Effector memory CD4-positive, alpha-beta T cell (primary cell): ENCODE measurements around the gene MYO5C.

Experiments
- DNase-seq, 3 donors: peaks; one replicate each; pipeline ENCODE4 v3.0.0-alpha.2; 2020
- H3K27ac ChIP-seq: 2 replicates; pipeline ENCODE4 v1.7.0; 2013; ENCODE audit warnings: mild to moderate bottlenecking, low read length, moderate library complexity; ENCODE audit not compliant: insufficient read depth, poor library complexity, severe bottlenecking
- H3K27me3 ChIP-seq: replicated peaks from 2 replicates; pipeline ENCODE4 v1.7.0; 2013; ENCODE audit warnings: mild to moderate bottlenecking, low read length; ENCODE audit not compliant: insufficient read depth, control insufficient read depth, poor library complexity, severe bottlenecking
- H3K36me3 ChIP-seq: 2 replicates; pipeline ENCODE4 v1.7.0; 2013; ENCODE audit warnings: mild to moderate bottlenecking, low read length, moderate library complexity; ENCODE audit not compliant: control insufficient read depth, insufficient read depth
- H3K4me1 ChIP-seq: 2 replicates; pipeline ENCODE4 v1.7.0; 2013; ENCODE audit warnings: low read length, mild to moderate bottlenecking; ENCODE audit not compliant: control insufficient read depth, insufficient read depth, poor library complexity, severe bottlenecking
- H3K4me3 ChIP-seq: 2 replicates; pipeline ENCODE4 v1.7.0; 2013; ENCODE audit warnings: low read length, low read depth, mild to moderate bottlenecking; ENCODE audit not compliant: insufficient read depth, poor library complexity, severe bottlenecking
- H3K9me3 ChIP-seq: 2 replicates; pipeline ENCODE4 v1.7.0; 2013; ENCODE audit warnings: mild to moderate bottlenecking, low read length, moderate library complexity; ENCODE audit not compliant: control insufficient read depth

MYO5C gene

DNA sequence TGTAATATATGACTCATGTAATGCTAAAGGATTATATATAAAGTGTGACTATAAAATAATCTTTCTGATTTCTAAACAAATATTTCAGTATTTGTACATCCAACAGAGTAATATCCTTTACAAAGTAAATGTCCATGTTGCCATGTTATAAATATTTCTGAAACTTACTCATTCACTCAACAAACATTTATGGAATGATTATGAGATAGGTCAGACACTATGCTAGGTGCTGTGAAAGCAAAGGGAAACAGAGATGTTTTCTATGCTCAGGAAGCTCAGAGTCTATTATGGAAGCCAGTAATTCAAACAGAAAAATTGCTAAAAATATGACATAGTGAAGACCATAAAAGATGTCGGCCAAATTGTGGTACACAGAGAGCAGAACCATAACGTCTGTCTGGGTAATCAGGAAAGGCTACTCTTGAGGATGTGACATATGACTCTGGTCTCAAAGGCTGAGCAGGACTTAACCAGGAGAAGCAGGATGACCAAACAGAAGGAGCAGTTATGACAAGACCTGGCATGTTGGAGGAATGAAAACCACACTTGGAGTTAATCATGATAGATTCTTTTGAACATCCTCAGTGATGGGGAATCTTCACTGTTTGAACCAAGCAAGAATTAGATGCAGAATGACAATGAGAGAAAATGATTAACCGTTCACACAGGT is 39.0 kb upstream of the MYO5C start:
- H3K36me3 ChIP-seq, result peaks cover 13% of the 10 kb centered on the region
- H3K9me3 ChIP-seq, result no peaks in the 10 kb centered on the region
- H3K27me3 ChIP-seq, result no peaks in the 10 kb centered on the region
- no peak overlapping the region for H3K27ac ChIP-seq
- no peak for DNase-seq
- H3K4me3 ChIP-seq, result no peak overlapping the region
- H3K4me1 ChIP-seq, result no peaks in the 10 kb centered on the region

DNA sequence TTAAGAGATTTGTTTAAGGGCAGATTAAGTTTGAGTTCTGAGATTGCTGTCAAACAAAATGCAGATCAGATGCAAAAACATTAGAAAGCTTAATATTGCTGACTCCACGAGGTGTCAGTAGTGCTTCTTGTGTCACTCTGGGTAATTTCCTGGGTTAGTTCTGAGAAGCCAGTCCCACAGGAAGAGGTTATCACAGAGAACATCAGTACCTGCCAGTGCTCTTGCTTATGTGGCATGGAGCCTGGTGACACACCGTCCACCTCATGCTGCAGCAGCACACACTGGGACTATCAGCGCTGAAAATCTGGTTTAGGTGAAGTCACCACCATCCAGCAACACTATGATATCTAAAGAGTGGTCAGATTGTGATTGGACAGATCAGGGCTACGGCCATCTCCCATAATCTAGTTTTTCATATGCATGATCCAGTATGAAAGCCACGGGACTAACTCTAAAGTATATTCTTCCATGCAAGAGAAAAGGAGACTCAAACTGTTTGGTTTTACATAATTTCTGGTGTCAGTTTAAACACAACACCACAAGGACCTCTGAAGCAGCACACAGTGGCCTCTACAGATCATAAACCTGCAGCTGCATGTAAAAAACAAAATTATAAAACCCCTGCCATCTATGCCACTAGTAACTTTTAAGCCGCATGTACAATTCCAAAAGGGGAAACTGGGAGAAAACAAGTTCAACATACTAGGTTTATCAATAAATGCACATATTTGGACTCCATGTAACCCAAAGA is 36.1 kb upstream of the MYO5C start:
- Histone ChIP-seq H3K27ac (no peak overlapping the region), H3K4me3 (no peak overlapping the region), H3K36me3 (peaks cover 24% of the 10 kb centered on the region), H3K9me3 (no peaks in the 10 kb centered on the region), H3K4me1 (no peaks in the 10 kb centered on the region), H3K27me3 (no peaks in the 10 kb centered on the region)
- peak; percentile 12 to 35 (median 15) for DNase-seq

DNA sequence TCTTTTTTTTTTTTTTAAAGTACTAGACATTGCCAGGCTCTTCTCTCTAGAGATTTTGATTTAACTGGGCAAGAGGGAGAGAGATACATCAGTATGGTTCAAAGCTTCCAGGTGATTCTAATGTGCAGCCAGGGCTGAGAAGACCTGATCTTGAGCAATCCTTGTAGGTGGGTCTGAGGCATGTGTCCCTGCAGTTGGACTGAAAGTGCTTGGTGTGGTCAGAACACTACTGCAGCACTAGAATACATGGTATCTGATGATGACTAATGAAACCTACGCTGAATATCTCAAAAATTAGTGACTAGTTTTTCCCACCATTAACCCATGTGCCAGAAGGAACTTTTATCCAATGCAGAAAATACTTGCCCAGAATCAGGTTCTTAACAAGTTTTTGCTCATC is 34.4 kb upstream of the MYO5C start:
- Histone ChIP-seq H3K27me3 (no peaks in the 10 kb centered on the region), H3K27ac (no peak overlapping the region), H3K4me1 (no peaks in the 10 kb centered on the region), H3K4me3 (no peak overlapping the region), H3K9me3 (no peaks in the 10 kb centered on the region), H3K36me3 (peaks cover 31% of the 10 kb centered on the region)
- DNase-seq, result no peak

DNA sequence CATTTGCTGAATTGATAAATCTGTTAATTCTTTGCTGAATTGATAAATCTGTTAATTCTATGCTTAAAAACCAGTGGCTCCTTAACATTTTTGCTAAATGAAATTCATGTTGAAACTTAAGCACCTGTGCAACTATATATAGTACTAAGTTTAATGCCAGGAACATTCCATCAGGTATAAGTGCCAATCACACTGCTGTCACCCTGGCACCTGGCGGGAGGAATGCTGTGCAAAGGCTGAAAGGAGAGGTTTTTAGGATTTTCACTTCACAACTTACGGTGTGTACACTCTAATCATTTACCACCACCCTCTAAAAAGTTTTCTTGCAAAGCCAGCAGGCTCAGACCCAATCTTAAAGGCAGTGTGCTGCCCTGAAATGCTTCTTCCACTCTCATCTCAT is 33.5 kb upstream of the MYO5C start:
- Histone ChIP-seq H3K27me3 (no peaks in the 10 kb centered on the region), H3K36me3 (peaks cover 25% of the 10 kb centered on the region), H3K27ac (no peak overlapping the region), H3K4me3 (no peak overlapping the region), H3K4me1 (no peaks in the 10 kb centered on the region), H3K9me3 (no peaks in the 10 kb centered on the region)
- DNase-seq, result no peak

DNA sequence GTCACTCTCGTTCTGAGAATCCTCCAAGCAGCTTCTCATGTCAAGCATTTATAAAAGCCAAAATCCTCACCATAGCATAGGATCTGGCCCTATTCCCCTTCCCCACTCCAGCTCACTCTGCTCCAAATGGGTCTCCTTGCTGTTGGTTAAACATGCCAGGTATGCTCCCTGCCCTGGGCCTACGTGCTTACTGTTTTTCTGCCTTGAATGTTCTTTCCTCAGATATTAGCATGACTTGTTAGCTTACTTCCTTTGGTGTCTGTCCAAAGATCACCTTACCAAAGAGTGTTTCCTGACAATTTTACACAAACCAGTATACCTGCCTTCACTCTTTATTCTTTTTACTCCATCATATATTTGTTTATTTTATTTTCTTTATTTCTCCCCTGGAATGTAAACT is 33.1 kb upstream of the MYO5C start:
- DNase-seq, result no peak
- Histone ChIP-seq H3K27me3 (no peaks in the 10 kb centered on the region), H3K27ac (no peak overlapping the region), H3K36me3 (peaks cover 27% of the 10 kb centered on the region), H3K4me3 (no peak overlapping the region), H3K4me1 (no peaks in the 10 kb centered on the region), H3K9me3 (no peaks in the 10 kb centered on the region)

DNA sequence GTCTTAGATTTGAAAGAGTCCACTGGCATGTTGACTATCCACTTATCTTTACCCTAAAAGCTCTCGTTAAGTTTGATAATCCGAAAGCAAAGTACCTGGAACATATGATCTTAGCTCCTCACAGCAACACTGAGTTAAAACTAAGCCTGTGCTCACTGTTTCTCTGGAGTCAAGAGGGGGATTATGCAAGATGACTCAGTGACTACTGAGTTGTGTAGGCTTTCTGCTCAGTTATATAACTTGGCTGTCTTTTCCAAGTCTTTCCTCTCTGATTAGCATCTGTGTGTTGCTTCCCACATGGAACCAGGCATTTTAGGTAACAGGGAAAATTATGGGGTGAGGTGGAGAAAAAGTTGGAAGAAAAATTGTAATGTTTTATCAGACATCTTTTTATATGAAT is 31.2 kb upstream of the MYO5C start:
- no peak for DNase-seq
- peaks cover 40% of the 10 kb centered on the region for H3K36me3 ChIP-seq
- H3K4me3 ChIP-seq, result no peak overlapping the region
- H3K27me3 ChIP-seq, result no peaks in the 10 kb centered on the region
- H3K4me1 ChIP-seq, result no peaks in the 10 kb centered on the region
- H3K9me3 ChIP-seq, result no peaks in the 10 kb centered on the region
- H3K27ac ChIP-seq, result no peak overlapping the region

DNA sequence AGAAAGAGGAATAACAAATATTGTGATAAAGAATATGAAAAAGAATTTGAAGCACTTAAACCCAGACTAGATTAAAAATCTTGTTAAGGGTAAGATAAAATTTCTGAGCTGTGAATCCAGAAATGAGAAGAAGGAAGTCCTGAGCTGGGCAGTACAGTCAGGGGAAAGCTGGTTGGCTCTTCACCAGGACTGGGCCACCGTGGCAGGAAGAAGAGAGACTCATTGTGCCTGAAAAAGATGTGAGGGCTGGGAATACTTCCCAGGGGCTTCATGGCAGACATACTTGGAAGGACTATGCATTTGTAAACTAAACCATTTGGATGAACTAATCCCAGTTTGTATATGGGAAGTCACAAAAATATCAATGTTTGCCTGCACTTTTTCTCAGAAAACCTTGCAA is 28.5 kb upstream of the MYO5C start:
- no peak overlapping the region for H3K4me3 ChIP-seq
- no peak for DNase-seq
- H3K36me3 ChIP-seq, result peaks cover 61% of the 10 kb centered on the region
- no peaks in the 10 kb centered on the region for H3K9me3 ChIP-seq
- no peaks in the 10 kb centered on the region for H3K4me1 ChIP-seq
- no peaks in the 10 kb centered on the region for H3K27me3 ChIP-seq
- H3K27ac ChIP-seq, result no peak overlapping the region

DNA sequence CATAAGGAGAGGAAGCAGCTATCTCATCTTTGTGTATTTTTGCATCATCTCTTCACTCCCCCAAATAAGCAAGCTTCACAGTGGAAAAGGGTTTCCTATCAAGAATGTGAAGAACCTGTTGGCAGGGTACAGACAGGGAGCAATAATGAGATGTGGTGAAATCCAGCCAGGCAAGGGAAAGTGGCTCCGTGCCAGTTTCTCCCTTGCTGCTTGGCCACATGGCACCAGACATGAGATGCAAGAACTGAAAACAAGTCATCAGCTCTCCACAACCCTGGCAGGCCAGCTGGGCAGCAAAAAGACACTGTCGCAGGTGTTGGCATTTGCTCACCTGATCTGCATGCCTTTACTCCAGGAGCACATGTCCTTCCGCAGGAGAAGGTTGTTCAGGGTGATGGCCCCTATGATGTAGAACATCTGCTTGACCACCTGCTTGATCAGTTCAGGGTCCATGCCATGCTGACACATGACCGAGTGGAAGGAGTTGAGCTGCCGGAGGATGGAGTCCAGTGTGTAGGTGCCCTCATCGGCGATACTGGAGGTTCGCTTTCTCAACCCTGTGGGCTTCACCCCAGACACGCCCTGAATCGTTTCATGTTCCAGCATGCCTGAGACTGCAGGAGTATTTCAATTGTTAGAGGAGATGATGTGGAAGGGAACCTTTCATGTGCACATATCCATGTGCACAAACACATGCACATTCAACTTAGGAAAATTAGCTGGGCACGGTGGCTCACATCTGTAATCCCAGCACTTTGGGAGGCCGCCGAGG is 23.3 kb upstream of the MYO5C start:
- Histone ChIP-seq H3K9me3 (no peaks in the 10 kb centered on the region), H3K27me3 (no peaks in the 10 kb centered on the region), H3K4me3 (no peak overlapping the region), H3K4me1 (no peaks in the 10 kb centered on the region), H3K27ac (no peak overlapping the region), H3K36me3 (peaks cover 67% of the 10 kb centered on the region)
- no peak for DNase-seq

DNA sequence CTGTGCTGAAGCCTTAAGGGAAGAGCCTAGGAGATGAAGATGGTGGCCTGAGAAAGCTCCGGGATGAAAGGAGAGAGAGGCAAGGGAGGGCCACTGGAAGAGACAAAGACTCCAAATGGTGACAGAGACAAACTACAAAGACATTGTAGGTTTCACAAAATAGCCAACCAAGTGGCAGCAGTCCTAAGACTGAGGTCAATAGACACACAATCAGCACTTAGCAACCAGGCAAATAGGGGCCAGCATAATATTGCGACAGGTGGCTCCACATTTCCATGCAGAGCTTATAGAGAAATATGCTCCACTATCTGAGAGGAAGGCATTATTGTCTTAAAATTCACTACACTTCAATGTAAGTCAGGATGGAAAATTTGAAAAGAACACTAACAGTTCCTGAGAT is 22.1 kb upstream of the MYO5C start:
- no peaks in the 10 kb centered on the region for H3K4me1 ChIP-seq
- H3K4me3 ChIP-seq, result no peak overlapping the region
- no peaks in the 10 kb centered on the region for H3K9me3 ChIP-seq
- peaks cover 73% of the 10 kb centered on the region for H3K36me3 ChIP-seq
- no peak overlapping the region for H3K27ac ChIP-seq
- no peak for DNase-seq
- H3K27me3 ChIP-seq, result no peaks in the 10 kb centered on the region

DNA sequence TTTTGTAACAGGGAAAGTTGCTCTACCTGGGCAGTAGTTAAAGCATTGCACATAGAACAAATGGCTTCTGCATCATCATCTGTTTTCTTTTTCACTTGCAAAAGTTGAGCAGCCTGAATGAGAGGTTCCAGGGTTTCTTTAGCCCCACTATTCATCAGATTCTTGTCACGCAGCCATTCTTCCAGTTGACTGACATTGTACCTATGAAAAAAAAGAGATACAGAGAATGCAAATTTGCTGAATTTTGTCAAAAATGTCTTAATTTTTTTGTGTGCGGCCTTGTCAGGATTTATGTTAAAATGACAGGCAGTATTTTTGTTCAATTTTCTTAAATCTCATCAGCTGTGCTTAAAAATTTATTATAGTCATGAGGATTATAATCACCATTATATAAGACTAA is 21.4 kb upstream of the MYO5C start:
- H3K4me1 ChIP-seq, result no peaks in the 10 kb centered on the region
- H3K36me3 ChIP-seq, result peaks cover 75% of the 10 kb centered on the region
- H3K4me3 ChIP-seq, result no peak overlapping the region
- no peaks in the 10 kb centered on the region for H3K9me3 ChIP-seq
- DNase-seq, result no peak
- no peaks in the 10 kb centered on the region for H3K27me3 ChIP-seq
- H3K27ac ChIP-seq, result no peak overlapping the region
